CD4-positive, alpha-beta T cell treated with Interleukin-12 subunit alpha and Interleukin-12 subunit beta, for 1 hour (primary cell): Measurements from ENCODE around the gene ARL8A.
"Not testable (repeated sequence)": the region's sequence is repeated elsewhere in the genome, so short reads cannot be mapped to it uniquely, and the experiment has no call there.

ENCODE experiments used
- DNase-seq: peaks from one replicate; pipeline ENCODE4 v3.0.0-alpha.2; 2020

The ARL8A gene

DNA sequence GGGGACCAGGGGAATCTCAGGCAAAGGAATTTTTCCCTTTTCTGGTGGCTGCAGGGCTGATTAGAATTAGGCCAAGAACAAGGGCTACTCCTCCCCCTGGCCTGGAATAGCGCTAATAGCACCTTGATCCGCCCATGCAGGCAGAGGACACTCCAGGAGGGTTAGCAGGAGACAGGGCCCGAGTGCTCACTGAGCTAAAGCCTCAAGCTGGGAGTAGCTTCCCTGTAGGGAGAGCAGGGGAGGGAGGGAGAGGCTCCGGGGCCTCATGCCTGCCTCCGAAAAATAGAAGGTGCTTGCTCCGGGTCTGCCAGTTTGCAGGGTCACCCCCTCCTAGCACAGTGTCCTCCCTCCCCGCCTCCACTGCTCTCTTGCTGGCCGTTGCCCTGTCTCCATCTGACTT is 12.1 kb upstream of the ARL8A start:
- no peak for DNase-seq

DNA sequence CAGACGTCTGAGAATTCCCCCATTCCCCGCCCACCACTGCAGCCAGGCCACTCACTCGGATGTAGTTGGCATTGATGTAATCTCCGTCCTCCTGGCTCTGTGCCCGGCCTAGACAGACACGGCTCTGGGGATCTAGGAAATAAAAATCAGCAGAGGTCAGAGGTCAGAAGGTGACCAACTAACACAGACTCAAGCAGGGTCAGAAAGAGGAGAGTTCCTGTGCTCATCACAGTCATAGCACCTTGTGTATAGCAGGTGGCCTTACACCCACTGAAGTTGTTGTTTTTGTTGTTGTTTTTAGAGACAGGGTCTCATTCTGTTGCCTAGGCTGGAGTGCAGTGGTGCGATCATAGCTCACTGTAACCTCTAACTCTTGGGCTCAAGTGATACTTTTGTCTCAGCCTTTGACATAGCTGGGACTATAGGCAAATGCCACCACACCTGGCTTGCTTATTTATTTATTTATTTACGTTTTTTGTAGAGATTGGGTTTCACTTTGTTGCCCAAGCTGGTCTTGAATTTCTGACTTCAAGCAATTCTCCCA is 11.0 kb upstream of the ARL8A start:
- DNase-seq: no peak

DNA sequence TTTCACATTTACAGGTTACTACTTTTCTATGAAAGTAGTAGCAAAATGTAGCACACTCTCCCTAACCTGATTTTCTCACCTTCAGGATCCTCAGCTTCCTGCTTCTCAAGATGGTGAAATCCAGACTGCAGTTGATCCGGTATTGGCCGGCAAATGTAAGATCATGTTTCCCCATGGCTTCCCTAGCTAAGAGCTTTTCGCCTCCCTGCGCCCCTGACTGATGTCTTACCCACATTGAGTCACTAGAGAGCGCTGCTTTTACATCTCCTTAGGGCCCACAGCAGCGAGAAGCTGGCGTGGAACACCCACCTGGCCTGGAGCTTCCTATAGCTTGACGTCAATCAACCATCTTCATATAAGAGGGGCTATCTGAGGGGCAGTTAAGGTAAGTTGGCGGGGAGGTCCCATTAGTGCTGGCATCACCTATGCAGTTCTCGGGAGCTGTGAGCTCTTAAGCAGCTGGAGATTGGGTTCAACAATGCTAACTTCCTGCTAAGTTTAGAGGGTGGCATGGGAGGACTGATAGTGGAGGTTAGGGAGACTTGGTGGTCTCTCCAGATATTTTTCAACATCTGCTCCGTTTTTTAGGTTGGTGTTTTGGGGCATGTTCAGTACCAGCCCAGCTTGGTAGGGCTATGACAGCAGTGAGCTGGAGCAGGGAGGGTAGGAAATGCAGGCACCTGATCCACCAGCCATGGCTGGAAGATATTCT is 10.4 kb upstream of the ARL8A start:
- peak; percentile 72 for DNase-seq

DNA sequence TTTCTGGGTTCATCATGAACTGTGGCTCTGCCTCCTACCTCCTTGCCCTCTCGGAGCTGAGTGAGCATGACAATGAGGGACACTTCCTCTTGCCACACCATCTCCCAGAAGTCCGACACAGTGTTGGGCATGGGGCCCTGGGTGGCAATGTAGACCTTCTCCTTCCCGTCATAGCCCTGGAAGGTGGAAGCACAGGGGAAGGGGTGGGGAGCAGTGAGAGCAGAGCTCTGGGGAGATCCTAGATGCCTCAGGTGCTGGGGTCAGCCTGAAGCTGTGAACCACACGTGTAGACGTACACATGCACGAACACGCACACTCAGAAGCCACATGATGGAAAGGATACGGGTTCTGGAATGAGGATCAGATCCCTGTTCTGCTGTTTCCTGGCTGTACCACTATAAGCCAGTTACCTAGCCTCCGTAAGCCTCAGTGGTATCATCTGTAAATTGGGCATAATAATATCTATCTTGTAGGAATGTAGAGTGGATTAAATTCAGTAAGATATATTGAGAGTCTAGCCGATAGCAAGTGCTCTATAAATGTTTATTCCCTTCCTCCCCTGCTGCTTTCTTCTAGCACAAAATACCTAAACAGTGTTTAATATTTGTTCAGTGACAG is 9.7 kb upstream of the ARL8A start:
- DNase-seq: no peak

DNA sequence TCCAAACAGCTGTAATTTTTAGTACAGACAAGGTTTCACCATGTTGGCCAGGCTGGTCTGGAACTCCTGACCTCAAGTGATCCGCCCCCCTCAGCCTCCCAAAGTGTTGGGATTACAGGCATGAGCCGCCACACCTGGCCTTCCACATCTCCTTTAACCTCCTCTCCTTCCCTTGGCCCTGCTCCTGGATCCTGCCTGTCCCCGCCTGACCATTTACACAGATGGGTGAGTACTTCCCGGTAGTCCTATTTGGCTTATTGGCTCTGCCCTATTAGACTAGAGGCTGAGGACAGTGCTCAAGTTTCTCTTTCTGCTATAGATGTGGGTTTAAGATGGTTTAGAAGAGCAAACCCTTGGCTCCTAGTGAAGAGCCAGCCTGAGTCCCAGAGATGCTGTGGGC is 8.7 kb upstream of the ARL8A start:
- DNase-seq: no peak

DNA sequence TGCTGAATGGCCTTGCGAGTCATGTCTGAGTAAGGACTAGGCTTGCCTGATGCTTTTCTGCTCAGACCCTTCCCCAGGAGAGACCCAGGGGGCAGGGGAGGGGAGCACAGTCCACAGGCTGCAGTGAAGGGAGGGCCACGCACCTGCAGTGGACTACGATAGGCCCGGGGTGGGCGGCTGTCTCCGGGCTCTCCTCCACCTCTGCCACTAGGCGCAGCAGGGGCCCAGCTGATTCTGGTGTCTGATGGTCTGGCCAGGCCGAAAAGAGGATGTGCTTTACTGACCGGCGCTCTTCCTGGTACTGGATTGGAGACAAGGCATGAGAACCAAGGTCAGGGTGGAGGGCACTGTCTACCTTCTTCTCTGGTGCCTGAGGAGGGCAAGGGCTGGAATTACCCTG is 7.9 kb upstream of the ARL8A start:
- no peak for DNase-seq

DNA sequence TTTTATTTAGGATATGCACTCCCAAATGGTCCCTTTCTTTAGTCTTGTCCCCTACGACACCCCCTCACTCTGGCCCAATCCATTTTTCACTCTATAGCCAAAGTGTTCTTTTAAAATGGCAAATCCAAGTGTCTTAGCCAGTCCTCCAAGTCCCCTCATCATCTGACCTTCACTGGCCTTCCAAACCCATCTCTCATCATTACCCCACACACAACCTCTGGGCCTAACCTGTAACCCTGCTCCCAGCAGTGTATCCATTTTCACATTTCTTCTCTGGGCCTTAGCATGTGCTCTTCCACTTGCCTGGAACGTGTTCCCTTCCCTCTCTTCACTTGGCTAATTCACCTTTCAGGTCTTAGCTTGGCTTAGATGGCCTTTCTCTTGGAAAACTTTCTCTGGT is 6.5 kb upstream of the ARL8A start:
- no peak for DNase-seq

DNA sequence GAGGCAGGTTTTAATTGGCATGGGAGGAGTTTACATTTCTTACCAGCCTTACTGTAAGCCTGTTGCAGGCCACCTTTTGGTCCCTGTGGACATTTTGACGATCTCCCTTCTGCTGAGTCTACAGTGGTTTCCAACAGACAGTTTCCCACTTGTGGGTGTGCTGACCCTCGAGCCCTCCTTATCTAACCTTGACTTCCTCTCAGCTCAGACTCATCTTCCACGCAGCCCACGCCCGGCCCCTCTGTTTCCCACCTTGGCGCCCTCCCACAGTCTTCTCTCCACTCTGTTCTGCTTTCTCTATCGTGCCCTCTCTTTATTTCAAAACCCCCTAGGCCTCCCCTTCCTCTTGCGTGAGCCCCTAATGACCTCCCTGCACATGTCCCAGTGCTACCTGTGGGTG is 6.1 kb upstream of the ARL8A start:
- DNase-seq: no peak

DNA sequence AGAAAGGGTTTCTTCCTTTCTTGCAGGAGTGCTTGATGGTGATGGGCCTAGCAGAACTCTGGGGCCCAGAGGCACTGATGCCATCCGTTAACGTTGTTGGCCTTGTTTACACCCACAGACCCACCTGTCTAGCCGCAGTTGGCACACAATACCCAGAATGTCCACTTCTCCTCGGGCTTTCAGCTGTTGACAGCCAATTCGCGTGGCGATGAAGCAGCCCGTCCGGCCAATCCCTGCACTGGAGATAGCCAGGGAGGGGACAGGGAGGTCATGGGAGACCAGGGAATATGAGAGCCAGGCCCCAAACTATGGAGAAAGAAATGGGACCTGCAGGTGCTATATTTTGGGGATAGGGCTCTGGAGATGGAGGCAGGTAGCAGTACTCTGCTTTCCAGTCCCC is 5.7 kb upstream of the ARL8A start:
- DNase-seq: no peak

DNA sequence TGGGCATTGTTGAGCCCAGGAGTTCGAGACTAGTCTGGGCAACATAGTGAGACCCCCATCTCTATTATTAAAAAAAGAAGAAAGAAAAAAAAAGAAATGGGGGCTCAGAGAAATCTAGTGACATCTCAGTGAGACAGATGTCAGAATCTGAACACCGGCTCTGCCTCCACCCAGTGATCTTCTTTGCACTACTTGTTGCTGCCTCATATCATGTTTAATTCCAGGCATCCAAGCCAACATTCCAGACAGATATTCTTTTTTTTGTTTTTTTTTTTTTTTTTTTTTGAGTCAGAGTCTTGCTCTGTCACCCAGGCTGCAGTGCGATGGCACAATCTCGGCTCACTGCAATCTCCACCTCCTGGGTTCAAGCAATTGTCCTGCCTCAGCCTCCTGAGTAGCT is 5.0 kb upstream of the ARL8A start:
- DNase-seq: no peak

DNA sequence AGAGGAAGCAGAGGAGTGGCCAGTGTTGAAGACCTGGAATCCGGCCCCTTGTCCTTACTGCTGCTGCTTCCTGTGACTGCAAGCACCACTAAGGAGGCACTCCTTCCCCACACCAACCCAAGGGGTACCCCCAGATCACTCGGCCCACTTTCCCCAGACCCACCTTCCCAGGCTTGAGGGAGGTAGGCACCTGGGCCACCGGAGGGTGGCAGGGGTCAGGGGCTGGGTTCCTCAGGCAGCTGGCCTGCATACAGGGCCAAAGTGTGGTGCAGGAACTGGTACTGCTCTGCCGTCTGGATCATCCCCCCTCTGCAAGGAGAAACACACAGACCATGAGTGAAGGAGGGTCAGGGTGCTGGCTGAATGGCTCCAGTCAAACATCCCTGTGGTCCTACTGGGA is 3.9 kb upstream of the ARL8A start:
- DNase-seq: no peak

DNA sequence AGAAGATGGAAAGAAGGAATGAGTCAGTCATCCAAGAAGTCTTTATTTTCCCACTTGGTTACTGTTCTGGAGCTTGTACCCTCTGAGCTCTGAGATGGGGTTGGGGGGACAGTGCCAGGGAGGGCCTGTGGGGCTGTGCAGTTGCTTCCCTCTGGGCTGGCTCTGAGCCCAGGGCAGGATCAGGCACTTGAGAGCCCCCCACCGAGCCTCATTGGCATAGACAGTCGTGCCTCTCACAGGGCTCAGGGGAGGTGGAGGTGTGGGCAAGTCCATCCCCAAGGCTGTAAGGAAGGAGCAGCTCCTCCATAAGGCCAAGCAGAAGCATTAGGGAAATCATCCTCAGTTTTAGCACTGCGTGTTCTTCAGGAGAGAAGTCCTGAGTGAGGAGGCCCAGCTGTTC is 2.5 kb upstream of the ARL8A start:
- no peak for DNase-seq

DNA sequence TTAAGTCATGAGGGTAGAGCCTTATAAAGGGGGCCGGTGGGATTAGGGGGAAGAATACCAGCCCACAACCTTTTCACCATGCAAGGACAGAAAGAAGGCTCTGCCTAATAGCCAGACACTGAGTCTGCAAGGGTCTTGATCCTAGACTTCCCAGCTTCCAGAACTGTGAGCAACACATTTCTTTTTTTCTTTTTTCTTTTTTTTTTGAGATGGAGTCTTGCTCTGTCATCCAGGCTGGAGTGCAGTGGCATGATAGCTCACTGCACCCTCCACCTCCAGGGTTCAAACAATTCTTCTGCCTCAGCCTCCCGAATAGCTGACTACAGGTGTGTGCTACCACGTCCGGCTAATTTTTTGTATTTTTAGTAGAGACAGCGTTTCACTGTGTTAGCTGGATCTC is 1.7 kb upstream of the ARL8A start:
- DNase-seq: no peak

DNA sequence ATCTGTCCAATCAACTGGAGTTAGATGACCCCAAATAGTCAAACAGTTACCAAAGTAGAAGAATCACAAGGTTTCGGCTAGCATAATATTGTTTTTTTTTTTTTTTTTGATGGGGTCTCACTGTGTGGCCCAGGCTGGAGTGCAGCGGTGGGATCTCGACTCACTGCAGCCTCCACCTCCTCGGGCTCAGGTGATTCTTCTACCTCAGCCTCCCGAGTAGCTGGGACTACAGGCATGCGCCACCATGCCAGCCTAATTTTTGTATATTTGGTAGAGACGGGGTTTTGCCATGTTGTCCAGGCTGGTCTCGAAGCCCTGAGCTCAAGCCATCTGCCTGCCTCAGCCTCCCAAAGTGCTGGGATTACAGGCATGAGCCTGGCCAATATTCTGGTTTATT is 1.2 kb upstream of the ARL8A start:
- not testable (repeated sequence) for DNase-seq

DNA sequence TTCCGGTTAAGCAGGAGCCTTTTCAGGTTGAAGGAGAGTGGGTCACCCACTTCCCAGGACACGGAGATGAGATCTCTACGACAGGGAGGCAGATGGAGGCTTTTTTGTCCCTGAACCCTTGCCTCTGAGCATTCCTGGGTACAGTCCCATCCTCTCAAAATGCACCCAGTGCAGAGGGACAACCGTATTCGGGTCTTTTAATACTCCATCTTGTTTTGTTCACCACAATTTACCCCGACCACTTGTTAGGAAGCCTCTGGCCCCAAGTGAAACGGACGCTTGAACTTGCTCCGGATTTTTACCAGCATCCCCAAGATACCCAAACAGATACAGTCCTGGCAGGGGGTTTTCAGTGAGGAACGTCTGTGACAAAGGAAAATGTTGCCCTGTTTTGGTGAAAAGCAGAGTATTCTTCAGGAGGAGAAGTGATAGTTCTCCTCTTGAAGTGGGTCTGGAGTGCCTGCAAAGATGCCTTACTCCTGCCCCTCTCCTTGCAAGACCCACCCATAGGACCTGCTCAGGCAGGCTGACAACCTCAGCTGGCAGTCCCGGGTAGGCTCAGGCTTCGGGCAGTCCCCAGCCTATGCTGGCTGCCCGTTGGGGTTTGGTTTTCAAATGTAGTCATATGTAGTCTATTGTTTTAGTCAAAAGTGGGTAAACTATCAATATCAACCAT is 669 bp upstream of the ARL8A start:
- peak; percentile 47 for DNase-seq

DNA sequence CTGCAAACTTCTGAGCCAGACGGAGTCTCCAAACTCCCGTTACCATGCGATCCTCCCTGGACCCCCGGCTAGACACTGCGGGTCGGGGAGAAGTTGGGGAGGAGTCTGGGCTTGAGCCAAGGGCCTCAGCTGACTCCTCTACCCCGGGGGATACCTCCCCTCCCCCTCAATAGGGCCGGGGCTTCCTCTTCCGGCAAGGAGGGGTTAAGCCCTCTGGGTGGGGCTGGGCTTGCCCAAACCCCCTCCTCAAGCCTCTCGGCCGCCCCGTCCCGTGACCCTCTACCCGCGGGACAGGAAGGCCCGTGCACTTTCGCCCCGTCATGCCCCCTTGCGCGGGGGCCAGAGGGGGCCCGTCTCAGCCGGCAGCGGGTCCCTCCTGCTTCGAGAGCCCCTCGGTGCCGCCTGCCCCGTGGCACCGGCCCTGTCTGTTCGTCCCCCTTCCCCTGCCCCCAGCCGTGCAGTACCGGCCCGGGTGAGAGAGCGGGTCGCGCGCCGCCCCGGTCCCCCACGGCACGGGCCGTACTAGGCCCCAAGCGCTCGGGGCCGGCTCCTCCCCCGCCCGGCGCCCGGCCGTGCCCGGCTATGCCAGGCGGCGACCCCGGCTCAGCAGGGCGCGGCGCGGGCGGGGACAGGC is 652 bp downstream of the ARL8A start:
- peak; percentile 43 for DNase-seq

DNA sequence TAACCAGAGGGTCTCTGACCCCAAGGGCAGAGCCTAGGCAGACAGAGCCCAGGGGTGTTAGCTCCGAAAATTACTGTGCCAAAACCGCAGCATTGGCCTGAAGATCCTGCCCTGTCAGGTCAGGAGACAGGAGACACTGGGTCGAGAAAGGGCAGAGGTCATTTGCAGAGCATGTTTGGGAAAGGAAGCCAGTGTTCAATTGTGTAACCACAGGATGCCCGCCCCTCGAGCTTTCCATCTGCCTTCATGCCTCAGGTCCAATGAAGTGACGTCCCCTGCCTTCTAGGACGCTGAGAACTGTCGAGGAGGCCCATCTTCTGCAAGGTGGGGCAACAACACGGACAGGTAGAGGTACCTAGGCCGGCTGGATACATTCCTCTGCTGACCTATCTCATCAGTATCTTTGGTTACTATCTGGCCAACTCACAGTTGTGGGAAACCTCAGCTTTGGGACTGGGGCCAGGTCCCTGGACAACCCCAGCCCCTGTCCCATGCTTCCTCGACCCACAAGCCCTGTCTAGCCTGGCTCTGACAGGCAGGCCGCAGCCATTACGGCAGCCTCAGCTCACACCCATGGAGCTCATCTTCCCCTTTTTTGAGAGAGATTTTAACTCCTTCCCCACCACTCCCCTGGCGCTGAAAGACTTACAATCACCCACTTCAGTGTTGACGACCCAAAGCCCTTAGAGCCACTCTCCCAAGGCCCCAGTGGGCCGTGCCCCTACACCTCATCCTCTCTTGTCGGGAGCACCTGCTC is 1.3 kb downstream of the ARL8A start:
- no peak for DNase-seq

DNA sequence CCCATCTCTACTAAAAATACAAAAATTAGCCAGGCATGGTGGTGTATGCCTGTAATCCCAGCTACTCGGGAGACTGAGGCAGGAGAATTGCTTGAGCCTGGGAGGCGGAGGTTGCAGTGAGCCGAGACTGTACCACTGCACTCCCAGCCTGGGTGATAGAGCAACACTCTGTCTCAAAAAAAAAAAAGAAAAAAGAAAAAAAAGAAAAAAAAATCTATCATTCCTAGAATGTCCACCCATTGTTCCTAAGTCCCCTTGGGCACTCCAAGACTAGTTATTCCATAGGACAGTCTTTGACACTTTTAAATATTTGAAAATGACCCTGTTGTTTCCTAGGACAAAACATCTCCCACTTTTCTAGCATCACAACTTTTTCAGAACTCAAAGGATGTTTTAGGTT is 3.1 kb downstream of the ARL8A start:
- DNase-seq: not testable (repeated sequence)

DNA sequence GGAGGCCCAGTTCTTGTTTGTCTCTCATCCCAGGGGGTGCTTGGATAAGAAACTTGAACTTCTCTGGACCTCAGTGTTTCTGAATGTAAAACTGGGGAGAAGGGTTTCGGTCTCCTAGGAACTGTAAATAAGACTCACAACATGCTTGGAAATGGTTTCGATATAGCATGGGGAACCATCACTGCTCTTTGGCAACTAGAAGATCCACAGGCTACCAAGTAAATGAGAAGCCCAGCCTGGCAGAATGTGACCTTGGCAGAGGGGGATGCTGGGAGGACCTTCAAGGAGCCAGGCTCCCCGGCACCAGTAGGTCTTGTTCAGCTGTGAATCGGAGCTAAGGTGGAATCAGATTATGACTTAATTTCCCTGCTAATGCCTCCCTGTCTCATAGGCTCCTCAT is 3.7 kb downstream of the ARL8A start:
- DNase-seq: no peak

DNA sequence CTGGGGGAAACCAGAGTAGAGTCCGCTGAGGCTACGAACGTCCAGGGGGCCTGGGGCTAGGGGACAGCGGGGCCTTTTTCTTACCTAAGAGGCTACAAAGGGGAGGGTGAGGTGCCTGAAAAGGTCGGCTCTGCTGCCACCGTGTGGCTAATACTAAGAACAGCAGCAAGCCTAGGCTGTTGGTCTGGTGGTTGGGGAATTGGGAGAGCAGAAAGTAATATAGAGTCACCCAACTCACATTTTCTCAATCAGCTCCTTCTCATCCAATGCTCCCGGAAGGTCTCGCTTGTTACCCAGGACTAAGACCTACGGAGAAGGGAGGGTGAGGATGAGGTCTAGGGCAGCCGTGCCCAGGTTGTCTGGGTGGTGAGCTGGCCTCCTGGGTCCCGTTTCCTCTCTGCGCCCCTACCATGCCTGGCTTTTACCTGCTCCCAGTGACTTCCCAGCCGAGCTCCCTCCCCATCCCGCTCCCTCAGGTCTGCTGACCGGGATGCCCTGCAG is 9.3 kb downstream of the ARL8A start:
- peak; percentile 68 for DNase-seq

DNA sequence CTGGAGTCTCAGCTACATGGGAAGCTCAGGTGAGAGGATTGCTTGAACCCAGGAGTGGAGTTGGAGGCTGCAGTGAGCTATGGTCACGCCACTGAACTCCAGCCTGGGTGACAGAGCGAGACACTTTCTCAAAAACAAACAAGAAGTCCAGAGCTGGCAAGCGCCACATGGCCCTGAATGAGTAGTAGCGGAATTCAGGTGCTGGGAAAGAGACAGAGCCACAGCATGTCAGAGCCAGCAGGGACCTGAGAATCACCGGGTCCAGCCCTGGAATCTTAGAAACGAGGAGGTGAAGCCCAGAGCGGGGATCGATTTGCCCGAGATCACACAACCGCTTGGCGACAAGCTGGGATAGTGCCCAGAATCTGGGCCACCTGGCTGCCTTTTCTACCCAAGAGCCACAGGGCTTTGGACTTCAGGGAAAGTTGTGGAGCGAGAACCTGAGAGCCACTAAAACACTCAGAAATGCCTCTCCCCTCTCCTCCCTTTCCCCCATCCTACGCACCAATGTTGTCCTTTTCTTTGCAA is 9.8 kb downstream of the ARL8A start:
- DNase-seq: no peak

DNA sequence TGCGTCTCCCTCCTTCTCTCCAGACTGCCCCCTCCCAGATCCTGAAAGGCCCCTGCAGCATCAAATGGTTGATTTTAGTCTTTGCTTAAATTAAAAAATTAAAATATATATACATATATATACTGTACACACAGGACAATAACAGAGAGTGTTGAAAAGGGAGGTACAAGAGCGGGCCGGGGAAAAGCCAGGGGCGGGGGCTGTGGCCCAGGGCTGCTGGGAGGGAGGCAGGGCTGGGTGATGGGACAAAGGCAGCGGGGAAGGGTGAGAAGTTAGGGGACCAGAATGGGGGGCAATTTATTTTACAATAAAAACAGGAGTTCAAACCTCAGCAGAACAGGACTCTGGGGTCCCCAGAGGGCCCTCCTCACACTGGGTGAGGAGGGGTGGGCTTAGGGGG is 10.5 kb downstream of the ARL8A start:
- no peak for DNase-seq

DNA sequence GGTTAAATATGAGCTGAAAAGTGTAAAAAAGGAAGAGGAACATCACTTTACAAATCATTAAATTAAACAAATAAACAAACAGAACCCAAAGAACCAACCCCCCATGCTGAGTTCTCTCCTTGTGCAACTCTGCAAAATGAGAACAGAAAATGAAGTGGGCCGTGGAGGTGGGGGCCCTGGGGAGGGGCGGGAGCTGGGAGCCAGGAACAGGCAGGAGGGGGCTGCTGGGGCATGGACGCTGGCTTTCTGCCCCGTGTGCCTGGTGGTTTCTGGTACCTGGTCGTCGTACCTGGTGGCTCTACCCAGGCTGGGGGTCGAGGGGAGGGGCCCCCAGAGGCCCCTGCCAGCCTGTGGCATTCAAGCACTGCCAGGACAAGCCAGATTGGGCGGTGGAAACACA is 11.0 kb downstream of the ARL8A start:
- no peak for DNase-seq
